Sigmoid colon (tissue), 4 donors: ENCODE data around the gene GRID2.

ENCODE experiments used
- POLR2A ChIP-seq, 2 donors: fragments of 450-650 bp; IDR thresholded peaks; one replicate each; pipeline ENCODE4 v1.6.1; 2016; ENCODE audit warnings: antibody characterized with exemption in 2 of 2, mild to moderate bottlenecking in 2 of 2, moderate library complexity in 2 of 2
- POLR2AphosphoS5 ChIP-seq, 4 donors: sonication (generic); formaldehyde crosslinking; IDR thresholded peaks; one replicate each; pipeline ENCODE4 v1.6.1; 2017; ENCODE audit warnings: antibody characterized with exemption in 4 of 4
- TF ChIP-seq, protein P1 (sequence below), 4 experiments: fragments of 450-650 bp in 3 of 4; fragments of 200-600 bp in 1 of 4; IDR thresholded peaks; one replicate each; pipeline ENCODE4 v1.5.1; 2016 to 2019; ENCODE audit warnings: antibody characterized with exemption in 4 of 4, mild to moderate bottlenecking in 3 of 4, moderate library complexity in 2 of 4

DNA sequence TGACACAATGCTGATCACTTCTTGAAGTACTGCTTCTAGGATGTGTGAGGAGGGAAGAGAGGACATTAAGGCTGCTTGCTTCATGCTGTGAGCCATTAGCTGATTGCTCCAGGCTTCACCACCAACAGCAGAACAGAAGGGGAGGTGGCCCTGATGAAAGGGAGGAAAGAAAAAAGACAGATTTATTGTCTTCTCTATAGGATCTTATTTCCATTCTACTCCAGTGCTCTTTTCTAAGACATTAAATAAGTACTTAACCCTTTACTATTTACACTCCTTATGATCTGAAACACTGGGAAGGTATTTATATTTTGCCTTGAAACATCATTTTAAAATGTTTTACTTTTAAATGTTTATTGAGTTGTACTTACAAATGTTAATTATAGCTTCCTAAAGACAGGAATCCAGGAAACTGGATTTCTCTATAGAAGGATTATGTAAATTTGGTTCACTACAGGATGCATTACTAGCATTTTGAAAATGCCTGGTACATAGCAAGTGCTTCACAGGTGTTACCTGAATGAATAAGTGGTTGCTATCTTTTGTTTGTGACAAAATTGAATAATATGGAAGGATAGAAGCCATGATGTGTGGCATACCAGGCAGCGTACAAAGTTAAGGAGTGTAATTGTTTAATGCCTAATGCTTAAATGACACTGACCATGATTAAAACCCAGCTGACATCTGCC, 843.9 kb downstream of the GRID2 start:
- TF ChIP-seq, protein P1, sequence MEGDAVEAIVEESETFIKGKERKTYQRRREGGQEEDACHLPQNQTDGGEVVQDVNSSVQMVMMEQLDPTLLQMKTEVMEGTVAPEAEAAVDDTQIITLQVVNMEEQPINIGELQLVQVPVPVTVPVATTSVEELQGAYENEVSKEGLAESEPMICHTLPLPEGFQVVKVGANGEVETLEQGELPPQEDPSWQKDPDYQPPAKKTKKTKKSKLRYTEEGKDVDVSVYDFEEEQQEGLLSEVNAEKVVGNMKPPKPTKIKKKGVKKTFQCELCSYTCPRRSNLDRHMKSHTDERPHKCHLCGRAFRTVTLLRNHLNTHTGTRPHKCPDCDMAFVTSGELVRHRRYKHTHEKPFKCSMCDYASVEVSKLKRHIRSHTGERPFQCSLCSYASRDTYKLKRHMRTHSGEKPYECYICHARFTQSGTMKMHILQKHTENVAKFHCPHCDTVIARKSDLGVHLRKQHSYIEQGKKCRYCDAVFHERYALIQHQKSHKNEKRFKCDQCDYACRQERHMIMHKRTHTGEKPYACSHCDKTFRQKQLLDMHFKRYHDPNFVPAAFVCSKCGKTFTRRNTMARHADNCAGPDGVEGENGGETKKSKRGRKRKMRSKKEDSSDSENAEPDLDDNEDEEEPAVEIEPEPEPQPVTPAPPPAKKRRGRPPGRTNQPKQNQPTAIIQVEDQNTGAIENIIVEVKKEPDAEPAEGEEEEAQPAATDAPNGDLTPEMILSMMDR (IDR thresholded peaks at IDR 0.05), result no peak
- TF ChIP-seq POLR2AphosphoS5 (IDR thresholded peaks at IDR 0.05), result no peak
- no peak for TF ChIP-seq POLR2A (IDR thresholded peaks at IDR 0.05)
